ENCODE measurements around the gene VEGFC. TPM values are rescaled to one million over a fixed set of nuclear protein-coding genes. Genes with fewer than 3 reads are reported as not detected.

The VEGFC gene
- total and polyA plus RNA-seq, 7 donors = 2.4 to 11.1 (median 4.8) TPM; not detected in 1

DNA sequence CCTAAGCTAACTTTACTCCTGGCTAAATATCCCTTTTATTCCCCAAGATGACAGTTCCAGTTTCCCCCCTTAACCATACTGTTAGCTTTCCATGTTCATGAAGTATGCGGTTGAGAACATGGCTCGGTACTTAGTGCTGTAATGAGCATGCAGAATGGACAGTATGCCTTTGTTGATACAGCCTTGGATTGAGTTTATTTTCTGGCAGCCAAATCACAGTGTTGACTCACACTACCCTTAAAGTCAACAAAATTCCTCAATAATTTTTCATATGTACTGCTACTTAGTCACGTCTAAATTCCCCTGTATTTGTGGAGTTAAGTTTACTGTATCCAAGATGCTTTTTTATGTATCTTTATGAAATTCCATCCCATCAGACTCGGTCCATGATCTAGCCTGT is 1.4 kb upstream of the VEGFC start:
- intact Hi-C loops (cut with DNase I) = no loop called here
- H3K27me3 ChIP-seq = no peaks in the 10 kb centered on the region
- peaks cover 0 to 18% (median 12%) of the 10 kb centered on the region in 4 donors for H3K4me1 ChIP-seq
- 37 to 68% methylated on average over 4 of the region's 4 CpGs for WGBS, 2 donors
- peak overlapping the region in 1 of 4 donors; percentile 74 for H3K27ac ChIP-seq
- no peak overlapping the region for H3K4me3 ChIP-seq
- no peak for TF ChIP-seq POLR2AphosphoS5 (IDR thresholded peaks at IDR 0.05)
- TF ChIP-seq, protein P1, sequence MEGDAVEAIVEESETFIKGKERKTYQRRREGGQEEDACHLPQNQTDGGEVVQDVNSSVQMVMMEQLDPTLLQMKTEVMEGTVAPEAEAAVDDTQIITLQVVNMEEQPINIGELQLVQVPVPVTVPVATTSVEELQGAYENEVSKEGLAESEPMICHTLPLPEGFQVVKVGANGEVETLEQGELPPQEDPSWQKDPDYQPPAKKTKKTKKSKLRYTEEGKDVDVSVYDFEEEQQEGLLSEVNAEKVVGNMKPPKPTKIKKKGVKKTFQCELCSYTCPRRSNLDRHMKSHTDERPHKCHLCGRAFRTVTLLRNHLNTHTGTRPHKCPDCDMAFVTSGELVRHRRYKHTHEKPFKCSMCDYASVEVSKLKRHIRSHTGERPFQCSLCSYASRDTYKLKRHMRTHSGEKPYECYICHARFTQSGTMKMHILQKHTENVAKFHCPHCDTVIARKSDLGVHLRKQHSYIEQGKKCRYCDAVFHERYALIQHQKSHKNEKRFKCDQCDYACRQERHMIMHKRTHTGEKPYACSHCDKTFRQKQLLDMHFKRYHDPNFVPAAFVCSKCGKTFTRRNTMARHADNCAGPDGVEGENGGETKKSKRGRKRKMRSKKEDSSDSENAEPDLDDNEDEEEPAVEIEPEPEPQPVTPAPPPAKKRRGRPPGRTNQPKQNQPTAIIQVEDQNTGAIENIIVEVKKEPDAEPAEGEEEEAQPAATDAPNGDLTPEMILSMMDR (IDR thresholded peaks at IDR 0.05) = no peak
- no peak for TF ChIP-seq EP300 (IDR thresholded peaks at IDR 0.05)
- TF ChIP-seq POLR2A (IDR thresholded peaks at IDR 0.05) = no peak
- DNase-seq = no peak
- no peaks in the 10 kb centered on the region for H3K36me3 ChIP-seq
- no peaks in the 10 kb centered on the region for H3K9me3 ChIP-seq

DNA sequence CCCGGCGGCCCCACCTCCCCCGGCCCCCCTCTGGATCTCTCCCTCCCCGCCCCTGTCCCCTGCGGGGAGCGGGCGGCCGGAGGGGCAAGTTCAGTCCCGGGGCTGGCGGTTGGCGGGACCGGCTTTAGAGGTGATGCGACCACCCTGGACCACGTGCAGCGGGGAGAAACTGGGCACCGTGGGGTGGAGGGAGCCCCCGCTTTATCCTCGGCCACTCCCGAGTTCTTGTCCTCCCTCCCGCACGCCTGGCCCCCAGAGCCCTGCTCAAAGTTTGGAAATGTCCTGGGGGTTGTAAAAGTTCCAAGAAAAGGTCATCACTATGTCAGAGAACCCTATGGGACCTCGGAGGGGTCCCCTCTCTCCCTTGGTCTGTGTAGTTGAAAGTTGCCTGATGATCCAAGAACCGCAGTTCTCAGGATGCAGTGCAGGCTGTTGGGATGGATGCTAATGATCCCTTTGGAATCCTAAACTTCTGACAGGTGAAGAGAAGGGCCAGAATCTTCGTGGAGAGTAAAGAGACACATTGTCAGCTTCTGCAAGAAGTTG is 411 bp upstream of the VEGFC start:
- Histone ChIP-seq H3K27ac (peak overlapping the region in 2 of 4 donors; percentile 42 to 74), H3K9me3 (no peaks in the 10 kb centered on the region), H3K27me3 (no peaks in the 10 kb centered on the region), H3K36me3 (no peaks in the 10 kb centered on the region), H3K4me1 (peaks cover 0 to 18% (median 12%) of the 10 kb centered on the region in 4 donors), H3K4me3 (peak overlapping the region; percentile 20 to 74 (median 66))
- intact Hi-C loops (cut with DNase I) = no loop called here
- TF ChIP-seq, protein P1 (IDR thresholded peaks at IDR 0.05) = no peak
- TF ChIP-seq POLR2AphosphoS5 (IDR thresholded peaks at IDR 0.05) (no peak), EP300 (IDR thresholded peaks at IDR 0.05) (no peak), POLR2A (IDR thresholded peaks at IDR 0.05) (no peak)
- WGBS, 2 donors = 10 to 12% methylated on average over 24 of the region's 24 CpGs
- no peak for DNase-seq

DNA sequence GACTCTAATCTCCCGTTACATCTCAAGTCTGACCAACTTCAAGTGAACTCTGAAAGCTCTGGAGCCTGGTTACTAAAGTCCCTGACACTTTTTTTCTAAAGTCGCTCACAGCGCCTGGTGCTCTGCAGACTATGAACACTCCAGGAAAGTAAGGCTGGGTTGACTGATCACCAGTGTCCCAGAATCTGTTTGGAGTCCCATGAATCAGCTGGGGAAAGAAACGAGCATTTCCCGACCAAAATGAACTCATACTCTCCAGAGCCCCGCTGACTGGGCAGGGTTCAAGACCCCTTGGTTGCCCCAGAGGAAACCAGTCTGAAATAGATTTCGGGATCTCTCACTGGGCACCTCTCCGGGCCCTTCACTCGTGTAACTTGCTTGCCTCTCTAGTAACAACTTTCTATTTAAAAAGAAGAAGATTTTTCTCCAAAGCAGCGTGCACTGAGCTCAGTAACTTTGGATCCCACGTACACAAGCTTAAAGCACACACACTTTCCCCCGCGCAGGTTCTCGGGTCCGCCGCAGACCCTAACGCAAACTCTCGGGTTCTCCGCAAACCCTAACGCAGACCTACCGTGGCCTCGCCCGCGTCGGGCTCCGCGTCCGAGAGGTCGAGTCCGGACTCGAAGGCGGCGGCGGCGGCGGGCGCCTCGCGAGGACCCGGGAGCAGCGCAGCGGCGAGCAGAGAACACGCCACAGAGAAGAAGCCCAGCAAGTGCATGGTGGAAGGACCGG is 964 bp downstream of the VEGFC start:
- Histone ChIP-seq H3K27me3 (no peaks in the 10 kb centered on the region), H3K4me3 (peak overlapping the region; percentile 51 to 74 (median 66)), H3K27ac (peak overlapping the region; percentile 45 to 85 (median 60)), H3K36me3 (no peaks in the 10 kb centered on the region), H3K4me1 (peaks cover 0 to 18% (median 12%) of the 10 kb centered on the region in 4 donors), H3K9me3 (no peaks in the 10 kb centered on the region)
- intact Hi-C loops (cut with DNase I) = no loop called here
- 4 to 6% methylated on average over 45 of the region's 45 CpGs for WGBS, 2 donors
- TF ChIP-seq, protein P1 (IDR thresholded peaks at IDR 0.05) = no peak
- TF ChIP-seq POLR2AphosphoS5 (IDR thresholded peaks at IDR 0.05) (no peak), EP300 (IDR thresholded peaks at IDR 0.05) (no peak), POLR2A (IDR thresholded peaks at IDR 0.05) (no peak)
- DNase-seq = peak; percentile 62

DNA sequence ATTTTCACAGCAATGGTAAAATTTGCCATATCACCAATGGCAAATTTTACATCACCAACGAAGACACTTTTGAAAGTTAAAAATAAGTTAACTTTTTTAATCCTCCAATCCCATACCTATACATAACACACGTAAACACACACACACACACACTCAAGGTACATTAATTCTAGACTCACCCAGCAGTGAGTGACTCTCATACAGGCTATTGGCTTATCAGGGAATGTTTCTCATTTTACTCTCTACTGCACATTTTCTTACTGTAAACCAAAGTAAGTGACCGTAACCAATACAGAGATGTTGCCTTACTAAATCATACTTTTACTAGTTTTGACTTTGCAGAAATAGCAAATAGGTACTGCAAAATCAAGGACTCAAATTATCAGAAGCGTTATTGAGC is 2.3 kb downstream of the VEGFC start:
- H3K36me3 ChIP-seq = no peaks in the 10 kb centered on the region
- WGBS, 2 donors = 76 to 90% methylated on average over 4 of the region's 4 CpGs
- TF ChIP-seq, protein P1 (IDR thresholded peaks at IDR 0.05) = no peak
- no peak for TF ChIP-seq EP300 (IDR thresholded peaks at IDR 0.05)
- no peak for TF ChIP-seq POLR2A (IDR thresholded peaks at IDR 0.05)
- no peak for TF ChIP-seq POLR2AphosphoS5 (IDR thresholded peaks at IDR 0.05)
- intact Hi-C loops (cut with DNase I) = no loop called here
- peaks cover 0 to 18% (median 12%) of the 10 kb centered on the region in 4 donors for H3K4me1 ChIP-seq
- H3K4me3 ChIP-seq = no peak overlapping the region
- H3K9me3 ChIP-seq = no peaks in the 10 kb centered on the region
- no peak overlapping the region for H3K27ac ChIP-seq
- no peaks in the 10 kb centered on the region for H3K27me3 ChIP-seq
- DNase-seq = no peak
